HepG2 (cell line): ENCODE measurements around the gene KCTD15. TPM values are rescaled to one million over a fixed set of nuclear protein-coding genes. Genes with fewer than 3 reads are reported as not detected.

ENCODE experiments used
- ATAC-seq: fragments of 200-7000 bp; cut with Tn5 transposase; 3 replicates; pipeline ENCODE4 v1.9.1; 2020; ENCODE audit warnings: mild to moderate bottlenecking, moderate library complexity
- BruUV-seq: library from RNA; stranded (reverse); fragments of 400-500 nt; replicated peaks from 2 replicates; lab custom pipeline; 2021; lab: Mats Ljungman, UMichigan
- CTCF ChIA-PET: fragments of 300-600 bp; formaldehyde crosslinking; extraction: SDS; loops from one replicate; lab custom pipeline; 2021; ENCODE audit warnings: low total read pairs, inconsistent platforms, low intra/inter-chr PET ratio; lab: Yijun Ruan, JAX
- POLR2A ChIA-PET: fragments of 350-600 bp; sonication (Branson Sonifier 250); formaldehyde crosslinking; loops from one replicate; lab custom pipeline; 2020; ENCODE audit warnings: antibody characterized with exemption, inconsistent platforms; lab: Yijun Ruan, JAX
- DNase-seq: peaks from one replicate; pipeline ENCODE4 v3.0.0-alpha.2; 2015; ENCODE audit warnings: low spot score
- FAIRE-seq: peaks from 3 replicates; lab custom pipeline; 2011; peaks lifted over from hg19 to GRCh38; lab: Jason Lieb, UNC
- H2AFZ ChIP-seq: one replicate; pipeline ENCODE4 v1.6.1; 2011; ENCODE audit warnings: low read length, inconsistent platforms
- H3K27ac ChIP-seq: fragments of 300-600 bp; 3 replicates; pipeline ENCODE4 v1.8.0; 2011; ENCODE audit warnings: mixed run types, mild to moderate bottlenecking, mixed read lengths, low read length, inconsistent platforms; ENCODE audit not compliant: insufficient read depth; ENCODE audit errors: extremely low read length
- H3K27me3 ChIP-seq, 2 experiments: fragments of 200-600 bp in 1 of 2; 2 replicates in 1 of 2; 3 replicates in 1 of 2; pipeline versions ENCODE4 v1.6.0 to v1.8.0; 2011; ENCODE audit warnings: low read length in 2 of 2, mild to moderate bottlenecking in 2 of 2, moderate library complexity in 2 of 2, inconsistent platforms in 1 of 2; ENCODE audit not compliant: insufficient read depth in 2 of 2, control insufficient read depth in 1 of 2
- H3K36me3 ChIP-seq, 2 experiments: fragments of 200-600 bp in 1 of 2; replicated peaks in 1 of 2; 2 replicates in 1 of 2; 3 replicates in 1 of 2; pipeline versions ENCODE4 v1.5.1 to v1.8.0; 2011; ENCODE audit warnings: low read length in 2 of 2, inconsistent platforms in 1 of 2; ENCODE audit not compliant: insufficient read depth in 2 of 2, control insufficient read depth in 1 of 2
- H3K4me1 ChIP-seq: 2 replicates; pipeline ENCODE4 v1.5.1; 2012; ENCODE audit warnings: low read length, inconsistent platforms; ENCODE audit not compliant: insufficient read depth
- H3K4me2 ChIP-seq: 2 replicates; pipeline ENCODE4 v1.6.0; 2011; ENCODE audit warnings: low read depth, low read length, inconsistent platforms
- H3K4me3 ChIP-seq, 3 experiments: fragments of 200-600 bp in 1 of 3; sonication (generic), shearing (Covaris generic) in 1 of 3; replicated peaks in 1 of 3; 2 replicates each; pipeline ENCODE4 v1.5.1; 2011 to 2016; ENCODE audit warnings: low read length in 3 of 3, inconsistent platforms in 2 of 3, low read depth in 2 of 3, mild to moderate bottlenecking in 2 of 3, control low read depth in 1 of 3, mixed read lengths in 1 of 3; ENCODE audit not compliant: insufficient read depth in 1 of 3
- H3K79me2 ChIP-seq: one replicate; pipeline ENCODE4 v1.6.1; 2011; ENCODE audit warnings: low read length, inconsistent platforms; ENCODE audit not compliant: insufficient read depth
- H3K9ac ChIP-seq: 2 replicates; pipeline ENCODE4 v1.6.0; 2011; ENCODE audit warnings: mild to moderate bottlenecking, low read depth, low read length, inconsistent platforms; ENCODE audit not compliant: insufficient read depth
- H3K9me3 ChIP-seq: 2 replicates; pipeline ENCODE4 v1.5.1; 2012; ENCODE audit warnings: mild to moderate bottlenecking, low read length
- H4K20me1 ChIP-seq: 2 replicates; pipeline ENCODE4 v1.6.0; 2011; ENCODE audit warnings: inconsistent platforms, mild to moderate bottlenecking, low read length, moderate library complexity; ENCODE audit not compliant: insufficient read depth
- CBFB ChIP-seq: sonication (generic); formaldehyde crosslinking; IDR thresholded peaks from 2 replicates; pipeline ENCODE4 v1.4.0; 2020; ENCODE audit warnings: missing genetic modification reagents
- GABPA ChIP-seq, 2 experiments: IDR thresholded peaks; 2 replicates each; pipeline ENCODE4 v1.6.1; 2011 to 2016; ENCODE audit warnings: low read depth in 2 of 2, low read length in 1 of 2, missing biosample characterization in 1 of 2, missing genetic modification characterization in 1 of 2
- THAP7 ChIP-seq: sonication (generic); formaldehyde crosslinking; IDR thresholded peaks from 2 replicates; pipeline ENCODE4 v1.8.1; 2023; ENCODE audit warnings: mild to moderate bottlenecking, missing genetic modification reagents
- ZFP37 ChIP-seq: sonication (generic); formaldehyde crosslinking; IDR thresholded peaks from 2 replicates; pipeline ENCODE4 v1.4.0; 2020; ENCODE audit warnings: missing genetic modification reagents, borderline replicate concordance
- ZNF607 ChIP-seq: sonication (generic); formaldehyde crosslinking; IDR thresholded peaks from 2 replicates; pipeline ENCODE4 v1.5.1; 2020; ENCODE audit warnings: missing genetic modification reagents, mild to moderate bottlenecking, borderline replicate concordance
- ZNF879 ChIP-seq: sonication (generic); formaldehyde crosslinking; IDR thresholded peaks from 2 replicates; pipeline ENCODE4 v1.8.1; 2023; ENCODE audit warnings: missing genetic modification reagents
- ZSCAN12 ChIP-seq: sonication (generic); formaldehyde crosslinking; IDR thresholded peaks from 2 replicates; pipeline ENCODE4 v1.9.0; 2021; ENCODE audit warnings: mild to moderate bottlenecking, missing genetic modification reagents
- WGBS: methylation state at CpG from one replicate; pipeline ENCODE4 v1.1.6; 2017; ENCODE audit warnings: low lambda C conversion rate; 5-methylcytosine and 5-hydroxymethylcytosine counted together
- in situ Hi-C: cut with HindIII; loops from 2 replicates; pipeline ENCODE4 v1.10.0; 2017; ENCODE audit warnings: low pct_unique_long_range_greater_than_20kb; ENCODE audit not compliant: extremely low pct_ligation_motif_present
- intact Hi-C: fragments of 100-400 bp; cut with micrococcal nuclease; formaldehyde crosslinking; loops from one replicate; pipeline ENCODE4 v1.10.0; 2022; ENCODE audit not compliant: unreplicated experiment
- polyA plus RNA-seq, 8 experiments: library from polyadenylated mRNA; depleted of rRNA in 3 of 8; stranded (reverse) in 7 of 8; unstranded in 1 of 8; fragments of >200 nt; fragmentation: Illumina TruSeq in 4 of 8; extraction: Trizol in 4 of 8; gene quantifications; 2 replicates each; pipeline versions ENCODE4 v1.2.1 to v1.2.3, GENCODE V29; 2011 to 2016; ENCODE audit warnings: low read depth in 4 of 8, missing spikeins in 1 of 8, mixed read lengths in 1 of 8; ENCODE audit not compliant: insufficient read depth in 1 of 8
- total RNA-seq, 5 experiments: library from RNA; depleted of rRNA; stranded (reverse); fragments of >200 nt; fragmentation: Illumina TruSeq; extraction: Trizol; gene quantifications; 2 replicates each; pipeline ENCODE4 v1.2.3, GENCODE V29; 2016; ENCODE audit warnings: low read depth in 1 of 5

The KCTD15 gene
- total and polyA plus RNA-seq, 2 of the 13 experiments (the other 11 are each of a cell fraction or from before 2014, with no cell fraction given): 13.2 to 16.7 TPM

- no peak for TF ChIP-seq ZFP37 (CRISPR knock-in tag)
- TF ChIP-seq ZNF607 (CRISPR knock-in tag): no peak
- TF ChIP-seq ZNF879 (CRISPR knock-in tag): no peak
- TF ChIP-seq ZSCAN12: no peak
These were observed 4.7 kb downstream of the KCTD15 start (continued) for GRCh38 chr19:33801411-33801810.

DNA sequence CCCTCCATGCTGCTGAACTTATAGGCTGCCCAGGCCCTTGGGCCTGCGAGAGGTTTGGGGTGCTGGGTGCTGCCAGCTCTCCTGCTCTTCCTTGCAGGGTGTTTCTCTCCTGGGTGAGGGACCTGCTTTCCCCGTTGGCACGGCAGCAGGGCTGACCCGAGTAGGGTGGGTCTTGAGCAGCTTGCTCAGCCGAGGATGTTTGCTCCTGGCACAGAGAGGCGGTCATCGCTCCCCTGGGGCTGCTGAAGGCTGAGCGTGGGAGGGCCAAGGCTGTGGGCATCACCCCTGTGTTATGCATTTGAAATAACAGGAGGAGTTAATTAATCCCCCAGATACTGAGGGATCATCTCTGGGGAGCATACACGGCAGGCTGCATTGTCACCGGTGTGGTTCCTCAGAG is 5.3 kb downstream of the KCTD15 start:
- peaks cover 33% of the 10 kb centered on the region for H3K4me1 ChIP-seq
- H4K20me1 ChIP-seq: no peaks in the 10 kb centered on the region
- POLR2A ChIA-PET: no interaction called here
- in situ Hi-C loops (no loop called here), intact Hi-C loops (no loop called here)
- CTCF ChIA-PET: no interaction called here
- BruUV-seq: no TSS peak
- ATAC-seq: no peak
- no peak for FAIRE-seq
- H3K79me2 ChIP-seq: peaks cover 18% of the 10 kb centered on the region
- no peaks in the 10 kb centered on the region for H3K27me3 ChIP-seq
- 98% methylated on average over 7 of the region's 10 CpGs for WGBS
- H3K9me3 ChIP-seq: no peaks in the 10 kb centered on the region
- H3K36me3 ChIP-seq: peaks cover 6 to 47% of the 10 kb centered on the region in 2 experiments
- no peak overlapping the region for H2AFZ ChIP-seq
- no peak overlapping the region for H3K9ac ChIP-seq
- H3K27ac ChIP-seq: no peak overlapping the region
- H3K4me3 ChIP-seq: no peak overlapping the region
- no peak overlapping the region for H3K4me2 ChIP-seq
- TF ChIP-seq GABPA (IDR thresholded peaks at IDR 0.05; ENCODE audit: low read depth, low read length) (0 out of 2 replicates have a peak, but pooled peaks have one; percentile 6), GABPA (CRISPR knock-in tag; IDR thresholded peaks at IDR 0.05; ENCODE audit: low read depth) (no peak), THAP7 (CRISPR knock-in tag) (no peak), CBFB (CRISPR knock-in tag) (no peak)
- DNase-seq: no peak
